K562 (cell line): Measurements from ENCODE around the gene ARHGEF3. TPM values are rescaled to one million over a fixed set of nuclear protein-coding genes. Genes with fewer than 3 reads are reported as not detected.

Source experiments
- ATAC-seq: fragments of 200-7000 bp; cut with Tn5 transposase; 3 replicates; pipeline ENCODE4 v1.9.1; 2020; ENCODE audit warnings: moderate library complexity
- BruUV-seq: library from RNA; stranded (reverse); fragments of 400-500 nt; replicated peaks from 2 replicates; lab custom pipeline; 2021; lab: Mats Ljungman, UMichigan
- CTCF ChIA-PET: fragments of 300-600 bp; formaldehyde crosslinking; extraction: SDS; loops from one replicate; lab custom pipeline; 2021; ENCODE audit warnings: low intra/inter-chr PET ratio; lab: Yijun Ruan, JAX
- POLR2A ChIA-PET: fragments of 300-600, 350-650 bp; sonication (Branson Sonifier 250); formaldehyde crosslinking; extraction: SDS; loops from one replicate; lab custom pipeline; 2021; ENCODE audit warnings: antibody characterized with exemption, inconsistent platforms; lab: Yijun Ruan, JAX
- DNase-seq, 4 experiments: peaks; one replicate each; pipeline versions ENCODE4 v3.0.0 to v3.0.0-alpha.2; 2011 to 2018; ENCODE audit warnings: low spot score in 3 of 4, mixed read lengths in 3 of 4; ENCODE audit errors: extremely low read depth in 1 of 4
- FAIRE-seq: peaks from 2 replicates; lab custom pipeline; 2011; peaks lifted over from hg19 to GRCh38; lab: Jason Lieb, UNC
- H2AFZ ChIP-seq: 2 replicates; pipeline ENCODE4 v1.6.0; 2011; ENCODE audit warnings: low read depth, low read length, control low read depth, inconsistent platforms
- H3K27ac ChIP-seq: fragments of 200-600 bp; 3 replicates; pipeline ENCODE4 v1.8.0; 2011; ENCODE audit warnings: low read depth, mild to moderate bottlenecking, control low read depth, inconsistent platforms, low read length, moderate library complexity, mixed read lengths; ENCODE audit errors: extremely low read depth
- H3K27me3 ChIP-seq, 2 experiments: fragments of 300-600 bp in 1 of 2; 2 replicates in 1 of 2; 3 replicates in 1 of 2; pipeline versions ENCODE4 v1.6.0 to v1.8.0; 2011; ENCODE audit warnings: inconsistent platforms in 2 of 2, low read length in 2 of 2, mild to moderate bottlenecking in 1 of 2, mixed read lengths in 1 of 2, moderate library complexity in 1 of 2; ENCODE audit not compliant: control insufficient read depth in 2 of 2, insufficient read depth in 2 of 2
- H3K36me3 ChIP-seq: fragments of 300-600 bp; 3 replicates; pipeline ENCODE4 v1.8.0; 2011; ENCODE audit warnings: mild to moderate bottlenecking, low read length, inconsistent platforms; ENCODE audit not compliant: control insufficient read depth, insufficient read depth
- H3K4me1 ChIP-seq, 2 experiments: fragments of 200-600 bp in 1 of 2; replicated peaks in 1 of 2; 2 replicates in 1 of 2; 3 replicates in 1 of 2; pipeline versions ENCODE4 v1.5.1 to v1.8.0; 2011; ENCODE audit warnings: inconsistent platforms in 2 of 2, low read length in 2 of 2, mild to moderate bottlenecking in 1 of 2, mixed read lengths in 1 of 2, moderate library complexity in 1 of 2; ENCODE audit not compliant: control insufficient read depth in 2 of 2, insufficient read depth in 2 of 2
- H3K4me2 ChIP-seq: 2 replicates; pipeline ENCODE4 v1.6.1; 2011; ENCODE audit warnings: low read length, control low read depth, inconsistent platforms, mixed read lengths; ENCODE audit not compliant: insufficient read depth
- H3K4me3 ChIP-seq: fragments of 200-600 bp; sonication (generic), shearing (Covaris generic); 2 replicates; pipeline ENCODE4 v1.5.1; 2016; ENCODE audit warnings: control low read depth, inconsistent platforms
- H3K79me2 ChIP-seq: fragments of 200-600 bp; 3 replicates; pipeline ENCODE4 v1.8.0; 2011; ENCODE audit warnings: low read length, inconsistent platforms; ENCODE audit not compliant: control insufficient read depth, insufficient read depth
- H3K9ac ChIP-seq, 2 experiments: 2 replicates each; pipeline versions ENCODE4 v1.6.0 to v1.6.1; 2011; ENCODE audit warnings: low read depth in 2 of 2, low read length in 2 of 2, control low read depth in 1 of 2, inconsistent platforms in 1 of 2, mild to moderate bottlenecking in 1 of 2, mixed read lengths in 1 of 2; ENCODE audit not compliant: insufficient read depth in 1 of 2
- H3K9me1 ChIP-seq: one replicate; pipeline ENCODE4 v1.6.0; 2011; ENCODE audit warnings: inconsistent platforms, mild to moderate bottlenecking, low read length, moderate library complexity; ENCODE audit not compliant: control insufficient read depth, insufficient read depth
- H3K9me3 ChIP-seq: replicated peaks from 2 replicates; pipeline ENCODE4 v1.5.1; 2011; ENCODE audit warnings: low read depth, low read length, inconsistent platforms; ENCODE audit not compliant: control insufficient read depth, insufficient read depth
- H4K20me1 ChIP-seq: replicated peaks from 2 replicates; pipeline ENCODE4 v1.6.1; 2011; ENCODE audit warnings: low read length, inconsistent platforms, mixed read lengths; ENCODE audit not compliant: control insufficient read depth, insufficient read depth
- MEIS2 ChIP-seq: fragments of 450-650 bp; IDR thresholded peaks from 2 replicates; pipeline ENCODE4 v1.6.1; 2014; ENCODE audit warnings: mild to moderate bottlenecking; ENCODE audit not compliant: partially characterized antibody
- SIN3A ChIP-seq, 2 experiments: fragments of 150-350 bp in 1 of 2; IDR thresholded peaks; 2 replicates each; pipeline ENCODE4 v1.6.1; 2011 to 2016; ENCODE audit warnings: borderline replicate concordance in 2 of 2, low read depth in 2 of 2, low read length in 2 of 2, mild to moderate bottlenecking in 2 of 2, moderate library complexity in 2 of 2; ENCODE audit not compliant: control insufficient read depth in 1 of 2
- TBP ChIP-seq: optimal IDR thresholded peaks from 2 replicates; pipeline ENCODE3; 2011; ENCODE audit warnings: low read depth, low read length, improper control_type of control experiment
- TRIM28 ChIP-seq: fragments of 450-650 bp; IDR thresholded peaks from 2 replicates; pipeline ENCODE4 v1.6.1; 2017
- ZFP36 ChIP-seq: fragments of 150-350 bp; IDR thresholded peaks from 2 replicates; pipeline ENCODE4 v1.6.1; 2018; ENCODE audit warnings: low read length, low read depth; ENCODE audit not compliant: partially characterized antibody
- ZNF140 ChIP-seq: fragments of 250-450 bp; sonication (Bioruptor Pico); IDR thresholded peaks from 2 replicates; pipeline ENCODE4 v1.8.0; 2021; ENCODE audit warnings: moderate library complexity, mild to moderate bottlenecking, inconsistent platforms
- WGBS: fragments of 100-300 bp; shearing (Covaris generic); methylation state at CpG from one replicate; pipeline ENCODE4 v1.1.6; 2016; ENCODE audit warnings: low coverage, mixed read lengths; ENCODE audit not compliant: insufficient coverage; ENCODE audit errors: missing lambda C conversion rate; 5-methylcytosine and 5-hydroxymethylcytosine counted together
- in situ Hi-C: fragments of 300-500 bp; cut with MboI; formaldehyde crosslinking; loops from 4 replicates; pipeline ENCODE4 v1.15.0; 2018; ENCODE audit warnings: inconsistent platforms, mixed read lengths
- intact Hi-C: fragments of 100-400 bp; cut with micrococcal nuclease; formaldehyde crosslinking; loops from 2 replicates; pipeline ENCODE4 v1.14.2; 2022
- polyA plus RNA-seq, 8 experiments: library from polyadenylated mRNA; depleted of rRNA in 4 of 8; stranded (reverse) in 5 of 8; unstranded in 3 of 8; fragments of >200 nt; fragmentation: Nextera tagmentation in 2 of 8; fragmentation: Illumina TruSeq in 1 of 8; extraction: Ambion mirVana in 2 of 8; extraction: Trizol in 1 of 8; gene quantifications; 2 replicates each; pipeline versions ENCODE4 v1.2.1 to v1.2.3, GENCODE V29; 2011 to 2014; ENCODE audit warnings: inconsistent platforms in 1 of 8, missing spikeins in 1 of 8
- total RNA-seq, 7 experiments: library from RNA; depleted of rRNA in 6 of 7; stranded (reverse); fragments of >200 nt in 6 of 7; fragmentation: Illumina TruSeq in 2 of 7; extraction: Trizol in 2 of 7; gene quantifications; 2 replicates each; pipeline versions ENCODE4 v1.2.1 to v1.2.3, GENCODE V29; 2011 to 2021; ENCODE audit warnings: low replicate concordance in 1 of 7
- TF ChIP-seq, protein P1 (sequence below), 2 experiments: fragments of 450-650 bp; IDR thresholded peaks; 2 replicates each; pipeline ENCODE4 v1.6.1; 2016; ENCODE audit warnings: mild to moderate bottlenecking in 2 of 2, borderline replicate concordance in 1 of 2, low read depth in 1 of 2, moderate library complexity in 1 of 2
- TF ChIP-seq, protein P2 (sequence below): fragments of 450-650 bp; formaldehyde crosslinking; IDR thresholded peaks from 2 replicates; pipeline ENCODE4 v1.4.0; 2020; ENCODE audit warnings: mild to moderate bottlenecking, moderate library complexity
- TF ChIP-seq, protein P3 (sequence below): IDR thresholded peaks from 2 replicates; pipeline ENCODE4 v1.6.1; 2014; ENCODE audit warnings: antibody characterized with exemption

The ARHGEF3 gene
- total and polyA plus RNA-seq, 9 of the 15 experiments (the other 6 are each of a cell fraction or from before 2014, with no cell fraction given) = 0.77 to 2.7 (median 1.4) TPM

DNA sequence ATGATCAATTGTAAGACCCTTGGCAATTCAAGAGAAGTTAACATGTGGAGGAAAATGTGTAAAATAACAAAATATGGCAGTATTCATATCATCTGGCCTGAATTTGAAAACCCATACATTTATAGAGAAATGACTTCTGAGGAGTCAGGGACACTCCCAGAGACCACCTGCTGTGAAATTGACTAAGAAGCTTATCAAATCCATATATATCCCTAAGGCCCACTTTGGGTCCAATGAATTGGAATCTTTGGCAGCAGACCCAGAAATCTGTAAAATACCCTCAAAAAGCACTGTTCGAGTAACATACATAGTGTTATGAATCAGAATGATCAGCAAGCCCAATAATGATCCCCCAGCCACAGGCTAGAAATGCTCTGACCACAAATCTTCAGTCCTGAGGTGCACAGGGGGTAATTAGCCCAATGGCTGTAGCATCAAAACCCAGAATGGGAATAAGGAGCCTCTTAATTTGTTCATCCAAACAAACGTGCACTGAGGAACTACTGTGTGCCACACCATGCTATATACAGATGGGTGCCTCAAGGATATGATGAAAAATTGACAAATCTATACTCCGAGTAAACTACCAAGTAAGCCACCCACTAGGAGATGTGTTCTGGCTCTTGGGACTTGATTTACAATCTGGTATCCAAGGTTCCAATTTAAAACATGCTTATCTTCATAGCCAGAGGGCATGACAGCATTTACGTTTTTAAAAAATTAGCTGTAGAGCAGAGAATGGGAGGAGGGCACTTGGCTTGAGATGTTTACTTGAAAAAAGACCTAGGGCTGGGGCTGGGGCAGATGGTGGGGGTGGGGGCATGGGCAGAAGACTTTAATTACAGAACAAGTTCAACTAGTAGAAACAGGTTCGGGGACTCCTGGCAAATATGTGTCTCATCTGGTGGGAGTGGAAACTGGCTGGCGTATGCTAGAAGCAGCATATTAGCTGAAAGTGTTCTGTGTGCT is 9.1 kb upstream of the ARHGEF3 start:
- no peak overlapping the region for H3K27ac ChIP-seq
- no peak overlapping the region for H3K4me3 ChIP-seq
- ChIA-PET CTCF (no interaction called here), POLR2A (no interaction called here)
- in situ Hi-C loops = no loop called here
- no peaks in the 10 kb centered on the region for H4K20me1 ChIP-seq
- BruUV-seq = no TSS peak
- no peak for FAIRE-seq
- 2% methylated on average over 6 of the region's 6 CpGs for WGBS
- no peak overlapping the region for H2AFZ ChIP-seq
- H3K27me3 ChIP-seq = no peaks in the 10 kb centered on the region; a peak in 1 of 5 replicates
- no peaks in the 10 kb centered on the region for H3K9me1 ChIP-seq
- H3K4me1 ChIP-seq = no peaks in the 10 kb centered on the region
- ATAC-seq = no peak
- no peaks in the 10 kb centered on the region for H3K79me2 ChIP-seq
- intact Hi-C loops = no loop called here
- no peak overlapping the region for H3K9ac ChIP-seq
- DNase-seq = no peak
- H3K4me2 ChIP-seq = no peak overlapping the region
- no peaks in the 10 kb centered on the region for H3K36me3 ChIP-seq
- H3K9me3 ChIP-seq = no peaks in the 10 kb centered on the region
- no peak for TF ChIP-seq TRIM28
- TF ChIP-seq SIN3A (IDR thresholded peaks at IDR 0.05; ENCODE audit: borderline replicate concordance in 2 of 2, control insufficient read depth in 1 of 2, low read depth in 2 of 2, low read length in 2 of 2) = no peak
- no peak for TF ChIP-seq ZFP36
- TF ChIP-seq MEIS2 = no peak
- TF ChIP-seq, protein P1, sequence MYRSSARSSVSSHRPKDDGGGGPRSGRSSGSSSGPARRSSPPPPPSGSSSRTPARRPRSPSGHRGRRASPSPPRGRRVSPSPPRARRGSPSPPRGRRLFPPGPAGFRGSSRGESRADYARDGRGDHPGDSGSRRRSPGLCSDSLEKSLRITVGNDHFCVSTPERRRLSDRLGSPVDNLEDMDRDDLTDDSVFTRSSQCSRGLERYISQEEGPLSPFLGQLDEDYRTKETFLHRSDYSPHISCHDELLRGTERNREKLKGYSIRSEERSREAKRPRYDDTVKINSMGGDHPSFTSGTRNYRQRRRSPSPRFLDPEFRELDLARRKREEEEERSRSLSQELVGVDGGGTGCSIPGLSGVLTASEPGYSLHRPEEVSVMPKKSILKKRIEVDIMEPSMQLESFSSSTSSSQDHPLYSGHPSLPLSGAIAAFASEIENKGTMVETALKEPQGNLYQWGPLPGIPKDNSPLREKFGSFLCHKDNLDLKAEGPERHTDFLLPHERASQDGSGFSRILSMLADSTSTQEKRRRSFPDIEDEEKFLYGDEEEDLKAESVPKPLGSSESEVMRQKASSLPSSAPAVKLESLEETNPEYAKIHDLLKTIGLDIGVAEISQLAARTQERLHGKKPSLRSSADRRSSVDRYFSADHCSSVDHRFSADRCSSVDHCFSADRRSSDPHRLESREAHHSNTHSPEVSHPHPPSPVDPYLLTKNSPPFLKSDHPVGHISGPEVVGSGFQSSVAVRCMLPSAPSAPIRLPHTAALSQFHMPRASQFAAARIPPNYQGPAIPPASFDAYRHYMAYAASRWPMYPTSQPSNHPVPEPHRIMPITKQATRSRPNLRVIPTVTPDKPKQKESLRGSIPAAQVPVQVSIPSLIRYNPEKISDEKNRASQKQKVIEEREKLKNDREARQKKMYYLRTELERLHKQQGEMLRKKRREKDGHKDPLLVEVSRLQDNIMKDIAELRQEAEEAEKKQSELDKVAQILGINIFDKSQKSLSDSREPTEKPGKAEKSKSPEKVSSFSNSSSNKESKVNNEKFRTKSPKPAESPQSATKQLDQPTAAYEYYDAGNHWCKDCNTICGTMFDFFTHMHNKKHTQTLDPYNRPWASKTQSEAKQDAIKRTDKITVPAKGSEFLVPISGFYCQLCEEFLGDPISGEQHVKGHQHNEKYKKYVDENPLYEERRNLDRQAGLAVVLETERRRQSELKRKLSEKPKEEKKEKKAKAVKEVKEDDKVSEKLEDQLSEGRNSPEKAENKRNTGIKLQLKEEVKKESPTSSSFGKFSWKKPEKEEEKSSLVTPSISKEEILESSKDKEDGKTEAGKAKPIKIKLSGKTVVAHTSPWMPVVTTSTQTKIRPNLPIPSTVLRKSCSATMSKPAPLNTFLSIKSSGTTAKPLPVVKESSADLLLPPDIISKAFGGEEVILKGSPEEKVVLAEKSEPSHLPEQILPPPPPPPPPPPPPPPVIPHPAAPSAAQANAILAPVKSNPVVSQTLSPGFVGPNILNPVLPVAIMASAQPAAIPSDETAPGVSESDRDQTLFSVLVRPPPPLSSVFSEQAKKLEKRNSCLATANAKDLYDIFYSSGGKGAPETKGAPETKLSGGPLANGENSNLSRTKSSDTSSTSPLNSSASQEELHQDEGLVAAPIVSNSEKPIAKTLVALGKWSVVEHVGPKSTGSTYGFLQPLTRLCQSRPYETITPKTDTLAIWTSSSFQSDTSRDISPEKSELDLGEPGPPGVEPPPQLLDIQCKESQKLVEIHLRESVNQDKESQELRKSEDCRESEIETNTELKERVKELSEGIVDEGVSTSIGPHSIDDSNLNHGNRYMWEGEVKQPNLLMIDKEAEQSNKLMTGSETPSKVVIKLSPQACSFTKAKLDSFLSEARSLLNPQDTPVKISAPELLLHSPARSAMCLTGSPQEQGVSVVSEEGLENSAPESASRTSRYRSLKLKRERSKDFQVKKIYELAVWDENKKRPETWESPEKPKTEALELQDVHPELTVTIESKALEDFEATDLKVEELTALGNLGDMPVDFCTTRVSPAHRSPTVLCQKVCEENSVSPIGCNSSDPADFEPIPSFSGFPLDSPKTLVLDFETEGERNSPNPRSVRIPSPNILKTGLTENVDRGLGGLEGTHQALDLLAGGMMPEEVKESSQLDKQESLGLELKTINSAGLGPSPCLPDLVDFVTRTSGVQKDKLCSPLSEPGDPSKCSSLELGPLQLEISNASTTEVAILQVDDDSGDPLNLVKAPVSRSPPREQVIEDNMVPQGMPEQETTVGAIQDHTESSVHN (IDR thresholded peaks at IDR 0.05; ENCODE audit: borderline replicate concordance in 1 of 2, low read depth in 1 of 2) = no peak
- no peak for TF ChIP-seq TBP
- TF ChIP-seq, protein P2, sequence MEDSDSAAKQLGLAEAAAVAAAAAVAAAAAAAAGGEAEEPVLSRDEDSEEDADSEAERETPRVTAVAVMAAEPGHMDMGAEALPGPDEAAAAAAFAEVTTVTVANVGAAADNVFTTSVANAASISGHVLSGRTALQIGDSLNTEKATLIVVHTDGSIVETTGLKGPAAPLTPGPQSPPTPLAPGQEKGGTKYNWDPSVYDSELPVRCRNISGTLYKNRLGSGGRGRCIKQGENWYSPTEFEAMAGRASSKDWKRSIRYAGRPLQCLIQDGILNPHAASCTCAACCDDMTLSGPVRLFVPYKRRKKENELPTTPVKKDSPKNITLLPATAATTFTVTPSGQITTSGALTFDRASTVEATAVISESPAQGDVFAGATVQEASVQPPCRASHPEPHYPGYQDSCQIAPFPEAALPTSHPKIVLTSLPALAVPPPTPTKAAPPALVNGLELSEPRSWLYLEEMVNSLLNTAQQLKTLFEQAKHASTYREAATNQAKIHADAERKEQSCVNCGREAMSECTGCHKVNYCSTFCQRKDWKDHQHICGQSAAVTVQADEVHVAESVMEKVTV (CRISPR knock-in tag) = no peak
- TF ChIP-seq, protein P3, sequence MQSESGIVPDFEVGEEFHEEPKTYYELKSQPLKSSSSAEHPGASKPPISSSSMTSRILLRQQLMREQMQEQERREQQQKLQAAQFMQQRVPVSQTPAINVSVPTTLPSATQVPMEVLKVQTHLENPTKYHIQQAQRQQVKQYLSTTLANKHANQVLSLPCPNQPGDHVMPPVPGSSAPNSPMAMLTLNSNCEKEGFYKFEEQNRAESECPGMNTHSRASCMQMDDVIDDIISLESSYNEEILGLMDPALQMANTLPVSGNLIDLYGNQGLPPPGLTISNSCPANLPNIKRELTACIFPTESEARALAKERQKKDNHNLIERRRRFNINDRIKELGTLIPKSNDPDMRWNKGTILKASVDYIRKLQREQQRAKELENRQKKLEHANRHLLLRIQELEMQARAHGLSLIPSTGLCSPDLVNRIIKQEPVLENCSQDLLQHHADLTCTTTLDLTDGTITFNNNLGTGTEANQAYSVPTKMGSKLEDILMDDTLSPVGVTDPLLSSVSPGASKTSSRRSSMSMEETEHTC = no peak
- TF ChIP-seq ZNF140 = no peak
